GM19372 (cell line): ENCODE measurements around the gene SEL1L3.

Experiments
- ATAC-seq: cut with Tn5 transposase; IDR thresholded peaks from one replicate; pipeline ENCODE4 v1.9.1; 2021; ENCODE audit warnings: mild to moderate bottlenecking, low read depth, moderate library complexity; ENCODE audit not compliant: unreplicated experiment

The SEL1L3 gene

DNA sequence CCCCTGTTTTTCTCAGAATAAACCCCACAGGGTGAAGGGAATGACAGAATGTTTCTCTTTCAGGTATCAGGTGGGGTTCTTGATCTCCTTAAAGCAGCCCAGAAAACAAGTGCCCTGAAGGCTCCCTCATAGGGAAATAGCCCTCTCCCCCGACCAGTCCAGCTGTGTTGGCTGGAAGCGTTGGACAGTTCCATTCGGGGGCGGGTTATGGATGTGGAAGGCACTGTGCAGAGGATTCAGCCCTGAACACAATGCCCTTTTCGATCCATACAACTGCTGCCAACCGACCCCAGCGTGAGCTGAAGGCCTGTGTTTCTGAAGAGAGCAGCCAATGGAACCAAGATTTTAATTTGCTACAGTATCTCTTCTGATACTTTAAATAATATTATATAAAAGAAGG lies 41.5 kb downstream of the SEL1L3 start:
- ATAC-seq = no peak

- ATAC-seq = no peak
Measured at GRCh38 chr4:25818876-25819275, 43.9 kb downstream of the SEL1L3 start.

DNA sequence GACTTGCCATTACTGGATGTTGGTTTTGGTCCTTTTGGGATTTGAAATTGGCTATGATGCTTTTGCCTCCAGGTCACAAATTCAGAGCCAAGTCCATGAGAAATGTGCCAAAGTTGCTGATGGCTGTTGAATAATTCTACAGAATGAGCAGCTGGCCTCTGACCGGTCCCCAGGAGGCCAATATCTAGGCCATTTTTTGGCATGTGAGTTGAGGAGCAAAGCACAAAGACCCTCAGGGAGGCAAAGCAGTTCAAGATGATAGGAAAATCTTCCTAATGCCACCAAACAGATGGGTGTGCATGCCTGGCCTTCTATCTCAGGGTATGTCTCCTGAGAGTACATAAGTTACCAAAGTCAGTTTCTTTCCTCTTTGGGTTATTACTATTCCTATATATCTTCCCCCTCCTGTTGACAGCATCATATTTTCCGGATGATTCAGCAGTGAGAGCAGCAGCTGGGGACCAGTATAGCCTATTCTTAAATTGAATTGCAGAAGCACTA lies 44.4 kb downstream of the SEL1L3 start:
- no peak for ATAC-seq

DNA sequence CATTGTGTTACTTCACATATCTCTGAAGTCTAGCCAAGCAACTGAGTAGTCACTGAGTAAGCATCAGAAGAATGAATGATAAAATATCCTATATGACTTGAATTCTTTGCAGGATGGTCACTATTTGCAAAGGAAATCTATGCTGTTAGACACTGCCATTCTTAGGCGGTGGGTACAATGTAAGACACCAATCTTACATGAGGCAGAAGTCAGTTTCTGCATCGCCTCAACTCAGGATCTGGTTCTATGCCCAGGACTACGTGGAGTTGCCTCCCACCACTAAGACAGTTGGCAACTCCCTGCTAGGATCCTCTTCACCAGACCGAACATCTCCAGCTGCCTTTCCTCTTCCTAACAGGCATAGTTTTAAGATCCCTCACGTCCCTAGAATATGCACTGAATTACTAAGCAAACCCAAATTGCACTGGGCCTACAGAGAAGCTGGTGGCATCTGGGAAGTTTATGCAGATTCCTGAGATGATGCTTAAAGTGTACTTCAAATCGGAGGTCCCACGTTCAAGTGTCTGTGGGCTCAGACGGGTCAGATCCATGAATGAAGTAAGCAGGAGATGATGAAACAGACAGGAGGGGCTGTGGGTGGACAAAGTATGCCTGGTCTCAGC lies 45.6 kb downstream of the SEL1L3 start:
- ATAC-seq = no peak

DNA sequence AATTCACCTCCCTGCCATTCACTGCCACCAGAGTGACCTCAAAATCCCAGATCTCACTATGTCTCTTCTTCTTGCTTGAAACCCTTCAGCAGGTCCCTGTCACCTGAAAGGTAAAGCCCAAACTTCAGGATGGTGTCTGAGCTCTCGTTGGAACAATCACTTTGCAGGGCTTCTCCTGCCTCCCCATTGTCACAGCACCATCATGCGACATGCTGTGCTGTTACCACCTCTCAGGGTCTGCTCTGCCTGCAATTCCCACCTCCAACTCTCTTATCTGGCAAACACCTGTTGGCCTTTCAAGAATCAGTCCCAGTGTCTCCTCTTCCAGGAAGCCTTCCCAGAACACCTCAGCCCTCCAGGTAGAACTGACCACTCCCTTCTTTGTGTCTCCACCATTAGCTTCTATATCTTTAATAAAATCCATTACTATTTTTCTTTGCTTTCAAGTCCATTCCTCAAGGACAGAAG lies 46.2 kb downstream of the SEL1L3 start:
- no peak for ATAC-seq

DNA sequence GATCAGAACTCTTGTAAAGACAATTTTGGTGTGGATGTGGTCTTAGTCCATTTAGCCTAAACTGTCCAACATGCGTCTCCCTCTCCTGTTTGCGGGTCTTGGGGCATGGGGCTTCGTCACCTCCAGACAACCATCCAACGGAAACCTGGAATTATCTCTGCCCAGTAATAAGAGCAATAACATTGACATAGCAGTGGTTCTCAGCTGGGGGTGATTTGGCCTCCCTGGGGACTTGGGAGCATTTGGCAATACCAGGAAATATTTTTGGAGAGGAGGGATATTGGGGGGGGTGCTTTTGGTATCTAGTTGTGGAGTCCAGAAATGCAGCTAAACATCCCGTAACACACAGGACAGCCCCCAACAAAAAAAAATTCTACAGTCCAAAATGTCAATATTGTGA lies 47.2 kb downstream of the SEL1L3 start:
- ATAC-seq = no peak

DNA sequence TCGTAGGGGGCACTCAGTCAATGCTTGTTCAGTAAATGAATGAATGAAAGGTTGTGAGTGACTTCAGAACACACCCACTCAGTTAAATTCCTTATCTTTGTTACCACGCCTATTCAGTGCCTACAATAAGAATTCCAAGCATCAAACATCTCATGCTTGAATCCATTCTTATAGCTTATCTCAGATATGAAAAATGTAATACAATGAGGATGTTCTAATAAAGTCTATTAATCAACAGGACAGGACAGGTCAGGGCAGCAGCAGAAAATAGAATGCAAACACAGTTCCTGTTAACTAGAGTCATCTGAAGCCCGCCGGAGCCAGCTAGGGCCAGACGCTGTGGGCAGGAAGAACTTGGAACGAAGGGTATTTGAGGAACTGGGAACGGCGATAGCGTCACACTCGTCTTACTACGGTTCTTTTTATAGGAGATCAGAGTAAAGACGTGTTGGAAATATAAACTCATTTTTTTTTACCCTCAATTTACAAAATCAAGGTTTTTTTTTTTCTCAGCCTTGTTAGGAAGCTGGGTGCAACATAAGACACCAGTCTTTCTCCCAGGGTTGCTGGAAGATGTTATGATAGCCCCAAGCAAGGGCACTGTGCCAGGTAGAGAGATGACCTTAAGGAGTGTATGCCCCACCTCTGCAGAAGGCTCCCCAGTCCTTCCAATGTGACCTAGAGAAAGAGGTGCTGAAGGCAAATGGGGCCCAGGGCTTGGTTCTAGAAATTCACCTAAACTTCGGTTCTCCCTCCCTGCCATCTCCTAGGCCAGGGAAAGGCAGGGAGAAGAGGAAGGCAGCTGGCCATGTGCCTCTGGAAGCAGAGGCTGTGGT lies 48.3 kb downstream of the SEL1L3 start:
- ATAC-seq = no peak

DNA sequence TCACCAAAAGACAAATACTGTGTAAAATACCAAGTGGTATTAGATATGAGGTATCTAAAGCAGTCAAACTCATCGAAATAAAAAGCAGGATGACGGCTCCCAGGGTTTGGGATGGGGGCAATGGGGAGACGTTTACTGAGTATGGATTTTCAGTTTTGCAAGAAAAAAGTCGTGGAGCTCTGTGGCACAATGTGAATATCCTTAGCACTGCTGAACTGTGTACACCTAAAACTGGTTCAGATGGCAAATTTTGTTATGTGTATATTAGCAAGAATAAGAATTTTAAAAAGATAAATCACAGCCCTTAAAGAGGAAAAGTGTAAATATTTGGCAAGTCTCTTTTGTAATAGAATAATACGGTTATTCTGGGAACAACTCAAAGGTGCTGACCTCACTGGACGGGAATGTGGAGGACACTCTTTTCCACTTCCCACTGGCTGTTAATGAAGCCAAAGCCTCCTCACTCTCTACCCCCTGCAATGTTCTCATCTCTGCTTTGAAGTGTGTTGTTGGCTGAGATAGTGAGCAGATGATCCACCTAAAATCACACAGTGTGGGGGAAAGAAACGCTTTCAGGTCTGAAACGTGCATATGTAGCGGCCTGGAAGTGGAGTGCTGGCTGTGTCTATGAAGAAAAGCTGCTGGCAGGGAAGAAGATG lies 49.2 kb downstream of the SEL1L3 start:
- no peak for ATAC-seq

DNA sequence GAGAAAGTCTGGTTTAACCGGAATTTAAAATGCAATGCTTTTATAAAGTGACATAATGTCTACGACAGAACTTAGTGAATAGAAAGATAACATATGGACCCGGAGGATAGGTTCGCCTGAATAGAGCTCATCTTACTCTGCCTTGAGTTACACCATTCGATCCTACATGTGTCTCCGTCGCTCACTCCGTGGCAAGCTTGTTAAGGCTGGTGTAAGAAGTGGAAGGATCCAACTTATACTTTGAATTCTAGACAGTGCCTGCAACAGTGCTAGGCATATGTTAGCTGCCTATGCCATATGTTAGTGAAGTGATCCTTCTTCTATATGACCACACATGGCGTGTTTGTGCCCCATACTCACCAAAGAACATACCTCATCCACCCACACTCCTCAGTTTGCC lies 50.9 kb downstream of the SEL1L3 start:
- ATAC-seq = no peak

- no peak for ATAC-seq
Measured at GRCh38 chr4:25811374-25811690, 51.5 kb downstream of the SEL1L3 start.

- ATAC-seq = no peak
Measured at GRCh38 chr4:25810461-25811373, 52.1 kb downstream of the SEL1L3 start.

DNA sequence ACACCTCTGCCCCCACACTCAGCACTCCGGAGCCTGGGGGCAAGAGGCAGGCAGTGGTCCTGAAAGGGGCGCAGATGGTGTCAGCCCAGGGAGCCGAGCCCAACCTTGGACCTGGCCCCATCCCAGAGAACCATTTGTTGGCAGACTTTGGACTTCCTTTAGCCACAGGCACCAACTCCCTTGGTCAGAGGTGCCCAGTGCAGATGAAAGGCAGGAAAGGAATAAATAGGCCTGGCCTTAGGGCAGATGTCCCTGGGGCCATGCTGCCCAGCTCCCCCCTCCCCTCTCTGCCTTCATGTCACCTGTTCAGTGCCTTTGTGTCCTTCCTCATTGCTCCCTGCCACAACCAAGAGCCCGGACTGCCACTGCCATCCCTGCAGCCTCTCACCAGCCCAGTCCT lies 52.8 kb downstream of the SEL1L3 start:
- ATAC-seq = no peak

GRCh38 chr4:25807102-25807728 lies 55.6 kb downstream of the SEL1L3 start:
- ATAC-seq = no peak

- no peak for ATAC-seq
Measured at GRCh38 chr4:25805255-25805860, 57.4 kb downstream of the SEL1L3 start.

- no peak for ATAC-seq
Measured at GRCh38 chr4:25803720-25804225, 59.0 kb downstream of the SEL1L3 start.

- no peak for ATAC-seq
Measured at GRCh38 chr4:25801594-25801993, 61.2 kb downstream of the SEL1L3 start.

DNA sequence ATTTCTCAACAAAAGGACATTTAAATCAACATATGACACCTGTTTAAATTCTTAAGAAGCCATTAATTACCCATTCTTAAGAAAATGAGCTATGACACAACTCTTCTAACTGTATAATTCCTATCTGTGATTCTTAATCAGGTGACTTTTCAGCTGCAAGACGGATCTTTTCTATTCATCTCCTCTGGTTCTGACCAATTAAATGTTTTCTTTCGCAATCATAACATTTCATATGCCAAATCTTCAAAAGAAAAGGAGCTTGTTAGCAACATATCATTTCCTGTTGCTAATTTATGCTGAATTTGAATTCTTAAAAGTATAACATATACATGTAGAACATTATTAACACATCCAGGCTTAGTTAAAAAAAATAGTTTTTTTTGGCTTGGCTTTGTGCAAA lies 62.5 kb downstream of the SEL1L3 start:
- ATAC-seq = no peak

GRCh38 chr4:25799522-25799921 lies 63.3 kb downstream of the SEL1L3 start:
- no peak for ATAC-seq

DNA sequence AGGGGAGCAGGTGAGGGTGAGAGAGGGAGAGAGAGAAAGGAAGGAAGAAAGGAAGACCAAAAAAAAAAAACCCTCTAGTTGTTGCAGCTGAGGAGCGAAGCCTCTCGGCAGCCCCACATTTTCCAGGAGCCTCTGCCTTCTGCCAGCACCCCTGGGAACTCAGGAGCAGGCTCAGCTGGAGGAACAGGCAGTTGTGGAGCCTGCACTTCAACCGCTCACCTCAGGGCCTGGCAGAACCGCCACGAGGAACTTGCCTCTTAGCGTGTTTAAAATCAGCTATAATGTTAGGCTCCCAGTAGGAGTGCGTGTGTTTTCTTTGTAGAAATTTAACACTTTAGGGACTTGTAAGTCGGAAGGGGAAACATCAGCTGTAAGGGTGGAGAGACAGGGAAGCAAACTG lies 65.7 kb downstream of the SEL1L3 start:
- no peak for ATAC-seq
